ENCODE data around the gene TRPV6. TPM values are rescaled to one million over a fixed set of nuclear protein-coding genes. Genes with fewer than 3 reads are reported as not detected.

Gene TRPV6
- total RNA-seq, 1 donor from 2014 or later: not detected

GRCh38 chr7:142930126-142930730 lies 44.7 kb upstream of the TRPV6 start:
- no peaks in the 10 kb centered on the region for H3K36me3 Mint-ChIP-seq (ENCODE audit: unreplicated experiment)
- no peak overlapping the region for H3K4me3 Mint-ChIP-seq (ENCODE audit: unreplicated experiment)
- no peaks in the 10 kb centered on the region for H3K4me1 Mint-ChIP-seq (ENCODE audit: unreplicated experiment)

GRCh38 chr7:142927949-142928348 lies 42.4 kb upstream of the TRPV6 start:
- H3K4me3 Mint-ChIP-seq (ENCODE audit: unreplicated experiment): no peak overlapping the region
- no peak for TF ChIP-seq CTCF (IDR thresholded peaks at IDR 0.05)
- no peaks in the 10 kb centered on the region for H3K4me1 Mint-ChIP-seq (ENCODE audit: unreplicated experiment)
- peaks cover 2% of the 10 kb centered on the region for H3K27me3 Mint-ChIP-seq (ENCODE audit: unreplicated experiment)
- H3K27ac Mint-ChIP-seq (ENCODE audit: unreplicated experiment): no peak overlapping the region
- H3K36me3 Mint-ChIP-seq (ENCODE audit: unreplicated experiment): no peaks in the 10 kb centered on the region
- no peaks in the 10 kb centered on the region for H3K9me3 Mint-ChIP-seq (ENCODE audit: unreplicated experiment)
- DNase-seq (ENCODE audit: extremely low spot score, unreplicated experiment): no peak

More at GRCh38 chr7:142930126-142930730, 44.7 kb upstream of the TRPV6 start:
- Mint-ChIP-seq H3K27ac (ENCODE audit: unreplicated experiment) (no peak overlapping the region), H3K27me3 (ENCODE audit: unreplicated experiment) (peaks cover 2% of the 10 kb centered on the region), H3K9me3 (ENCODE audit: unreplicated experiment) (no peaks in the 10 kb centered on the region)
- DNase-seq (ENCODE audit: extremely low spot score, unreplicated experiment): no peak
- TF ChIP-seq CTCF (IDR thresholded peaks at IDR 0.05): no peak

GRCh38 chr7:142927085-142927745 lies 41.7 kb upstream of the TRPV6 start:
- no peak for DNase-seq (ENCODE audit: extremely low spot score, unreplicated experiment)
- Mint-ChIP-seq H3K36me3 (ENCODE audit: unreplicated experiment) (no peaks in the 10 kb centered on the region), H3K27ac (ENCODE audit: unreplicated experiment) (no peak overlapping the region), H3K4me1 (ENCODE audit: unreplicated experiment) (no peaks in the 10 kb centered on the region), H3K9me3 (ENCODE audit: unreplicated experiment) (no peaks in the 10 kb centered on the region), H3K4me3 (ENCODE audit: unreplicated experiment) (no peak overlapping the region), H3K27me3 (ENCODE audit: unreplicated experiment) (peaks cover 2% of the 10 kb centered on the region)
- TF ChIP-seq CTCF (IDR thresholded peaks at IDR 0.05): no peak

- Mint-ChIP-seq H3K4me3 (ENCODE audit: unreplicated experiment) (no peak overlapping the region), H3K4me1 (ENCODE audit: unreplicated experiment) (no peaks in the 10 kb centered on the region), H3K27ac (ENCODE audit: unreplicated experiment) (no peak overlapping the region), H3K36me3 (ENCODE audit: unreplicated experiment) (no peaks in the 10 kb centered on the region), H3K9me3 (ENCODE audit: unreplicated experiment) (no peaks in the 10 kb centered on the region), H3K27me3 (ENCODE audit: unreplicated experiment) (peaks cover 2% of the 10 kb centered on the region)
- DNase-seq (ENCODE audit: extremely low spot score, unreplicated experiment): no peak
- no peak for TF ChIP-seq CTCF (IDR thresholded peaks at IDR 0.05)
Measured at GRCh38 chr7:142925413-142925812, 39.9 kb upstream of the TRPV6 start.

- no peaks in the 10 kb centered on the region for H3K4me1 Mint-ChIP-seq (ENCODE audit: unreplicated experiment)
- H3K9me3 Mint-ChIP-seq (ENCODE audit: unreplicated experiment): no peaks in the 10 kb centered on the region
- TF ChIP-seq CTCF (IDR thresholded peaks at IDR 0.05): no peak
- H3K36me3 Mint-ChIP-seq (ENCODE audit: unreplicated experiment): no peaks in the 10 kb centered on the region
- H3K27me3 Mint-ChIP-seq (ENCODE audit: unreplicated experiment): peaks cover 5% of the 10 kb centered on the region
- no peak overlapping the region for H3K4me3 Mint-ChIP-seq (ENCODE audit: unreplicated experiment)
- no peak overlapping the region for H3K27ac Mint-ChIP-seq (ENCODE audit: unreplicated experiment)
- no peak for DNase-seq (ENCODE audit: extremely low spot score, unreplicated experiment)
Measured at GRCh38 chr7:142923391-142923790, 37.8 kb upstream of the TRPV6 start.

All from osteocyte (in vitro differentiated cells).